ENCODE measurements around the gene SMPX. TPM values are rescaled to one million over a fixed set of nuclear protein-coding genes. Genes with fewer than 3 reads are reported as not detected.

The SMPX gene
- total and polyA plus RNA-seq, 2 donors (not counting 1 experiment from before 2014, with no cell fraction given) = not detected

GRCh38 chrX:21699136-21699535 lies 58.8 kb downstream of the SMPX start:
- no peak overlapping the region for H2AFZ ChIP-seq (ENCODE audit: low read length)
- no peak overlapping the region for H3K9ac ChIP-seq (ENCODE audit: insufficient read depth, low read length)
- TF ChIP-seq CTCF (conservative IDR thresholded peaks at IDR 0.05 in 1 of 2, IDR thresholded peaks at IDR 0.05 in 1 of 2; ENCODE audit: low read depth in 1 of 2, low read length in 2 of 2) (no peak), EZH2 (IDR thresholded peaks at IDR 0.05; ENCODE audit: low read length, missing control alignments) (no peak)
- no peaks in the 10 kb centered on the region for H4K20me1 ChIP-seq (ENCODE audit: control insufficient read depth, extremely low read depth, insufficient read depth, low read length)
- H3K79me2 ChIP-seq (ENCODE audit: control insufficient read depth, insufficient read depth, low read length) = no peaks in the 10 kb centered on the region
- H3K4me2 ChIP-seq (ENCODE audit: extremely low read depth, insufficient read depth, low read length) = no peak overlapping the region
- H3K27me3 ChIP-seq (ENCODE audit: control insufficient read depth, insufficient read depth, low read length) = no peaks in the 10 kb centered on the region
- DNase-seq (ENCODE audit: low read depth in 2 of 2) = peak in 1 of 2 donors; percentile 43
- H3K4me1 ChIP-seq (ENCODE audit: control insufficient read depth, extremely low read depth, insufficient read depth, low read length) = no peaks in the 10 kb centered on the region
- H3K27ac ChIP-seq (ENCODE audit: insufficient read depth, low read length) = no peak overlapping the region
- no peak overlapping the region for H3K4me3 ChIP-seq (replicated peaks in 1 of 4; ENCODE audit: control extremely low read depth in 1 of 4, insufficient read depth in 1 of 4, low read depth in 3 of 4, low read length in 4 of 4)
- no peaks in the 10 kb centered on the region for H3K9me3 ChIP-seq (ENCODE audit: control insufficient read depth, insufficient read depth, low read depth, low read length)
- no peaks in the 10 kb centered on the region for H3K36me3 ChIP-seq (ENCODE audit: control insufficient read depth, insufficient read depth, low read length)

- no peak for TF ChIP-seq EZH2 (IDR thresholded peaks at IDR 0.05; ENCODE audit: low read length, missing control alignments)
- no peak for TF ChIP-seq CTCF (conservative IDR thresholded peaks at IDR 0.05 in 1 of 2, IDR thresholded peaks at IDR 0.05 in 1 of 2; ENCODE audit: low read depth in 1 of 2, low read length in 2 of 2)
- H3K9ac ChIP-seq (ENCODE audit: insufficient read depth, low read length) = no peak overlapping the region
- H4K20me1 ChIP-seq (ENCODE audit: control insufficient read depth, extremely low read depth, insufficient read depth, low read length) = no peaks in the 10 kb centered on the region
- no peaks in the 10 kb centered on the region for H3K36me3 ChIP-seq (ENCODE audit: control insufficient read depth, insufficient read depth, low read length)
- no peak overlapping the region for H2AFZ ChIP-seq (ENCODE audit: low read length)
- H3K27me3 ChIP-seq (ENCODE audit: control insufficient read depth, insufficient read depth, low read length) = no peaks in the 10 kb centered on the region
- no peak for DNase-seq (ENCODE audit: low read depth in 2 of 2)
- no peaks in the 10 kb centered on the region for H3K79me2 ChIP-seq (ENCODE audit: control insufficient read depth, insufficient read depth, low read length)
- no peaks in the 10 kb centered on the region for H3K4me1 ChIP-seq (ENCODE audit: control insufficient read depth, extremely low read depth, insufficient read depth, low read length)
- no peak overlapping the region for H3K27ac ChIP-seq (ENCODE audit: insufficient read depth, low read length)
- no peaks in the 10 kb centered on the region for H3K9me3 ChIP-seq (ENCODE audit: control insufficient read depth, insufficient read depth, low read depth, low read length)
- H3K4me2 ChIP-seq (ENCODE audit: extremely low read depth, insufficient read depth, low read length) = no peak overlapping the region
- no peak overlapping the region for H3K4me3 ChIP-seq (replicated peaks in 1 of 4; ENCODE audit: control extremely low read depth in 1 of 4, insufficient read depth in 1 of 4, low read depth in 3 of 4, low read length in 4 of 4)
Measured at GRCh38 chrX:21698272-21698671, 59.6 kb downstream of the SMPX start.

- Histone ChIP-seq H2AFZ (ENCODE audit: low read length) (no peak overlapping the region), H3K27ac (ENCODE audit: insufficient read depth, low read length) (no peak overlapping the region), H3K79me2 (ENCODE audit: control insufficient read depth, insufficient read depth, low read length) (no peaks in the 10 kb centered on the region), H3K27me3 (ENCODE audit: control insufficient read depth, insufficient read depth, low read length) (no peaks in the 10 kb centered on the region), H3K36me3 (ENCODE audit: control insufficient read depth, insufficient read depth, low read length) (no peaks in the 10 kb centered on the region), H4K20me1 (ENCODE audit: control insufficient read depth, extremely low read depth, insufficient read depth, low read length) (no peaks in the 10 kb centered on the region), H3K4me2 (ENCODE audit: extremely low read depth, insufficient read depth, low read length) (no peak overlapping the region), H3K9me3 (ENCODE audit: control insufficient read depth, insufficient read depth, low read depth, low read length) (no peaks in the 10 kb centered on the region), H3K4me1 (ENCODE audit: control insufficient read depth, extremely low read depth, insufficient read depth, low read length) (no peaks in the 10 kb centered on the region), H3K4me3 (replicated peaks in 1 of 4; ENCODE audit: control extremely low read depth in 1 of 4, insufficient read depth in 1 of 4, low read depth in 3 of 4, low read length in 4 of 4) (no peak overlapping the region), H3K9ac (ENCODE audit: insufficient read depth, low read length) (no peak overlapping the region)
- DNase-seq (ENCODE audit: low read depth in 2 of 2) = peak in 1 of 2 donors; percentile 11
- TF ChIP-seq EZH2 (IDR thresholded peaks at IDR 0.05; ENCODE audit: low read length, missing control alignments) (no peak), CTCF (conservative IDR thresholded peaks at IDR 0.05 in 1 of 2, IDR thresholded peaks at IDR 0.05 in 1 of 2; ENCODE audit: low read depth in 1 of 2, low read length in 2 of 2) (no peak)
Measured at GRCh38 chrX:21691512-21692018, 66.4 kb downstream of the SMPX start.

Measured in fibroblast of lung (primary cell).